ENCODE data around the gene PLCL2.

Gene PLCL2

DNA sequence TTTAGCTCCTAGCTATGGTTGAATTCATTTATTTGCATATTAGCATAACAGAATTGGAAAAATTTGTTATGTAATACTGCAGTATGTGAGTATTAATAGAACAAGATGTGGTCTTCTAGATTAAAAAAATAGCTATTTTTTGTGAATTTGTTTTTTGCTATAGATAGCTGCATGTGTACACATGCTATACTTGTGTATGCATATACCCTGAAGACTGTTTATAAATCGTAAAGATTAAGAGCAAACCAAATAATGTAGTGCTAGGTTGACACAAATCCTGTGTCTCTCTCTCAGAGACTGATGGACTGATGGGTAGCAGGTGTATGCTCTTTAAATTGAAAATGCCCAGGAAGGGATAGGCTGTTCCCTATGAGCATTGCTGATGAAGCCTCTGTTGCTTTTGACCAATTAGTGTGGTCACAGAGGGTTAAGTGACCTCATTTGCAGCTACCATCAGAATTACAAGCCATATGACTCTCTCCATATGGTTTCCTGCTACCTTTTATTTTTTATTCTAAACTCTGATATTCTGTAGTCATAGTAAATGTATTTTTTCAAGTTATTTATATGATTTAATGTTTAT, 9.0 kb downstream of the PLCL2 start:
- DNase-seq (ENCODE audit: low read depth in 3 of 3) = no peak

DNA sequence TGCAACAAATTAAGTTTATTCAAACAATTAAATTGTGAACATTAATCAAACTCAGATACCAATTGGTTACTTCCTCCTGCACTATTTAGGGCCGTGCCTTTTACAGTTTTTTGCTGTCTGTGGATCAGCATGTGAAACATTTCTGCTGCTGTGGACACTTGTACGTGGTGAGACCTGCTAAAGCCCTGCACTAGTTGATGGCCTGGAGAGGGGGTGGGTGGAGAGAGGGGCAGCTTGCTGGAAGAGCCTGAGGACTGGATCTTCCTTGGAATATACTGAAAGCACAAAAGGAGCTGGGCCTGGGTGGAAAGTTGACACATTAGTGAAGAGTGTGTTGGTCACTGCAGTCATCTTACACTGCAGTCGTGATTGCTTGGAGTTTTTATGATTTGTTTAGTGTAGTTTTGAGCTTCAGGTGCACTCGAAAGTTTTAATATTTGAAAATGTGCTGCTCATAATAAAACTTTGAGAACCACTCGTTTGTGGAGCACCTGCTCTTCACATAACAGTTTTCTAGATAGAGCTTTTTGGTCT, 11.4 kb downstream of the PLCL2 start:
- DNase-seq (ENCODE audit: low read depth in 3 of 3) = no peak

DNA sequence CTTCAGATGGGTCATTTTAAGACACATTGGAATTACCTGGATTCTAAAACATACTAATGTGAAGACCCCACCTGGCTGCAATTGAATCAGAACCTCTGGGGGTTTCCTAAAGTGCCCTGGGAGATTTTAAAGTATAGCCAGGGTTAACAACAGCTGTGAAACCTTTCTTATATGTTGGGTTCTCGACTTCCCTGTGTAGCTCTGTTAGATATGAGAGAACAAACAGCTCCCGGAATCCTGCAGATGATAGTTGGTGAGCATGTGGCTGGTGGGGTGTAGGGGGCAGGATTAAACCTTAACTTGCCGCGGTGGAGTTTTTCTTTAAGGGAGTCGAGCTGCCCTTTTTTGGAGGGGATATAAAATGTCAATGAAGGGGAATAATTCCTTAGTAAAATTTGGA, 12.1 kb downstream of the PLCL2 start:
- DNase-seq (ENCODE audit: low read depth in 3 of 3) = no peak

DNA sequence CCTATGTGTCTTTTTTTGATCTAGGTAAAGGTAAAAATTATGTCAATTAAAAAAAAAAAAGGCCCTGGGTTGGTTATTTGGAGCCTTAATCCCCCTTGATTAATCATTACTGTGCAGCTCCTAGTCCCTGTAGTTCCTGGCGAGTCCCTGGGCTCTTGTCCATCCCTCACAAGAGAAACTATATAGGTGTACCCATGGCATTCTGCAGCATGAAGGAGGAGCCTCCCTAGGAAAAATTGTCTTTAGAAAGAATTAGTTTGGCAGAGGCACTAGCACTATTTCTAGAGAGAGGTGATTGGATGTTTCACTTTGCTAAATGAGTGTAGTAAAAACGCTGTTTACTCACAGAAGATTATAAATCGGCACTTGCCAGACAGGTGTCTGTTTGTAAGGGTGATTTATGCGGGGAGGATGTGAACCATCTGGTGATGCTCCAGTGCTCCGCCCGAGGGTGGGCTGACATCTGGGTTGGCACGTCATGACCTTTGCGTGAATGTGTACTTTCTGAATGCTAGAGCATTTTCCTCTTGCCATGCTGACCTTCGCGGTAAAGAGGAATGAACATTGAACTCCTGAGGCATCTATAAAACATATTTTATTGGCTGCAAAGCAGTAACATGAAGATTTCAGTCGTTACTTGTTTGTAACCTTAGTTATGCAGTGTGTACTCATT, 12.6 kb downstream of the PLCL2 start:
- DNase-seq (ENCODE audit: low read depth in 3 of 3) = no peak

DNA sequence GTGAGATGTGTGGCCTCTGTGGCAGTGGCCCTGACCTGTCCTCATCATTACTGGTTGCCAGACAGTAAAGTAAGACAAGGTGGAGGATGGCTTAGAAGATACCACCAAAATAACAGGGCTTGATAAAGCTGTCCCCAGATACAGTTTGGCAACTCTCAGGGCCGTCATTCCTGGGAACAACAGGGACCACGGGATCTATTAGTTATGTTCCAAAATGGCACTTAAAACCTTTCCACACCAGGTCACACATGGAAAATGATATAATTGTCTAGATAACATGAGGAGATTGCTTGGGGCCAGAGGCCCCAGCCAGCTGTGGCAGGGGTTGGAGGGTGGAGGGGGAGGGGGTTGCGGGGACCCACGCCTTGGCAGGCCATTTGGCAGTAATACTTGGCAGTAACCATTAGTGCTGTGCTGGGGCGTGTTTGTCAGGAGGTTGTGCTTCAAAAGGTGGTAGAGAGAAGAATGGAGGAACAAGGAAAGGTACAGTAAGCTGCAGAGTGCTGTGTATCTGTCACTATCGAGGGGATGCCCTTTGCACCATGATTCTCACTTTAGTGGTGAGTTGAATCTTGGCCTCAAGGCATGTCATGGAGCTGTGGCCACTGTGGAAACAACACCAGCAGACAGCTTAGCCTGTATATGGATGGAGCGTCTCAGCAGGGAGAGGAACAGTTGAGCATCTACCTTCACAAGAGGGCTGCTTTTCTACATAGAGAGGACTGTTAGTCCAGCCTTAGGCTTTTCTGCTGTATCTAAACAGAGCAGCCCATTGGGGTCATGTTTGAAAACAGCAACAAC, 14.0 kb downstream of the PLCL2 start:
- no peak for DNase-seq (ENCODE audit: low read depth in 3 of 3)

DNA sequence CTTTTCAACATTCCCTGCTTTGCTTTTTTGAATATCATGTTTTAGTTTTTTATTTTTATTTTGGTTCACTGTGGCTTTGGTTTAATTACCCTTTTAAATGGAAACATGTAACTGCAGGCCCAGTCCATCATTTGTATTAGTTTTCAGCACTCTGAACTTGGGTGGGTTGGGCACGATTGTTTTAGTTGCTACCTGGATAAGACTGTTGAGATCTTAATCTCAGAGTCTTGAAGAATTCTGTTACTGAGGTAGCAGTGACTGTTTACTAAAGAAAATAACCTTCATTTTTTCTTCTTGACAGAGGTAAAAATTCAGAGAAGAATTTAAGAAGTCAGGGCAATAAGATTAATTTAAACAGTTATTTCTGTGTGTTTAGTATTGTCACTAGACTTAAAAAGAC, 15.2 kb downstream of the PLCL2 start:
- DNase-seq (ENCODE audit: low read depth in 3 of 3) = no peak

DNA sequence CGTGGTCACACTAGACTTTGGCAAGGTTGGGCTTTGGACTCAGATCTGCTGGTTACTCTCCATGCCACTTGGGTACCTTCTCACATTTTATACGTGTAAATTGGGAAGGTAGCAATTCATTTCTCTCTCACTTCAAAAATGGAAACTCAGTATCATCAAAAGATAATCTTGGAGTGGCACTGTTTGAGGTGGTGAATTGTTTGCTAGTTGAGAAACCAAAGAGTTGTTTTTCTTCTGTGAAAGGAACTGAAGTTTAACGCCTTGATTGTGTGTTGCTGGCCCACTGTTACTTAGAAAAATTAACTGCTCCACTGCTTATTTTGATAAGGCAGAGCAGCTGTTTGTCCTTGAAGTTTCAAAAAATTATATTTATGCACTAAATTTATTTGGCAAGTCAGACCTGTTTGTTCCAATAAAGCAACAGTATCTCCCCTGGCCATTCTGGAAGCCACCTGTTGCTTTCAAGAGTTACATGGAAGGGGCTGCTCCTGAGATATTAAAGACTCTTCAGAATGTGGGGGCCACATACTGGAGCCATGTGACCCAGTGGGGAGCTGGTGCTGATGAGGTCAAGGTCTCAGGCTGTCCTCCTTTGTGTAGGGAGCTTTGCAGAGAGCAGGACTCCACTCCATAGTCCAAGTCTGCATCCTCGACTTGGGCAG, 16.2 kb downstream of the PLCL2 start:
- DNase-seq (ENCODE audit: low read depth in 3 of 3) = no peak

DNA sequence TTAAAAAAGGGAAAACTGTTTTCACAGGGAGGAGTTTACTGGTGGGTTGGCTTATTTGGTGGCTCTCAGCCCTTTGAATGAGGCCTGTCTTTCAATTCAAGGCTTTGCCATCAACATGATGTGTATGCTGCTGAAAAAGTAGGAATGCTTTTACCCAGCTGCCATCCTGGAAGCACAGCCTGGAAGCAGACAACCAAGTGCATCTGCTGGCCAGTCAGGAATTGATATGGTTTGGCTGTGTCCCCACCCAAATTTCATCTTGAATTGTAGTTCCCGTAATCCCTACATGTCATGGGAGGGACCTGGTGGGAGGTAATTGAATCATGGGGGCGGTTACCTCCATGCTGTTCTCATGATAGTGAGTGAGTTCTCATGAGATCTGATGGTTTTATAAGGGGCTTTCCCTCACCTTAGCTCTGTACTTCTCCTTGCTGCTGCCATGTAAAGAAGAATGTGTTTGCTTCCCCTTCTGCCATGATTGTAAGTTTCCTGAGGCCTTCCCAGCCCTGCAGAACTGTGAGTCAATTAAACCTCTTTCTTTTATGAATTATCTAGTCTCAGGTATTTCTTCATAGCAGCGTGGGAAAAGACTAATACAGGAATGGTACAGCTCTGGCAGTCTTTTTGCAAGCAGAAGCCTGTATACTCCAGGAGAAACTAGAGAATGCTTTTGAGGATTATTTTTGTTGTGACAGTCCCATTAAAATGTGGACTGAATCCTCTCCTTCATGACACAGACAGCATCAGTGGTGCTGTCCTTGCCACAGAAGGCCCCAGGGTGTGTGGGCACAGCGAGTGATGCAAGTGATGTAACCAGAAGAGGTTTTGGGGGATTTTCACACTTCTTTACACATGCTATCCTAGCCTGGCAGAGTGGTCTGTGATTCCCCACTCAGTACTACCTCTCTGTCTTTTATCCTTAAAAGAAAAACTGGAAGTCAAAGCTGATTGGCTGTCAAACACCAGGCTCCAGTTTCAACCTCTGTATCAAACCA, 20.0 kb downstream of the PLCL2 start:
- no peak for DNase-seq (ENCODE audit: low read depth in 3 of 3)

DNA sequence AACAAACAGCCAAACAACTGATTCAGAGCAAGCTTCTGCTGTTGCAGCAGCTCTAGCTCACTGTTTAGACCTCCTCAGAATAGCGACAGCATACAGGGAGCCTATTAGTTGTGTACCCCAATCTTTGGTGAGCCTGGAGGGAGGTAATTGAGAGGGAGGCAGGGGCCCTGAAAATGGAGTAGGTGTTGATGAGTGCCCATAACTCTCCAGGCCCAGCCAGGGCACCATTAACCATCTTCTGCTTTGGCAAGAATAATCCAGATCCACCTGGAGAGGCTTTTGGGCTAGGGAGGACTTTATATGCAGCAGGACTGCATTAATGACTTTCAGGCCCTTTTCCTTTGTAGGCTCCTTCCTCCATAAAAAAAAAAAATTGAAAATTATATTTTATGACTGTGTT, 20.9 kb downstream of the PLCL2 start:
- no peak for DNase-seq (ENCODE audit: low read depth in 3 of 3)

DNA sequence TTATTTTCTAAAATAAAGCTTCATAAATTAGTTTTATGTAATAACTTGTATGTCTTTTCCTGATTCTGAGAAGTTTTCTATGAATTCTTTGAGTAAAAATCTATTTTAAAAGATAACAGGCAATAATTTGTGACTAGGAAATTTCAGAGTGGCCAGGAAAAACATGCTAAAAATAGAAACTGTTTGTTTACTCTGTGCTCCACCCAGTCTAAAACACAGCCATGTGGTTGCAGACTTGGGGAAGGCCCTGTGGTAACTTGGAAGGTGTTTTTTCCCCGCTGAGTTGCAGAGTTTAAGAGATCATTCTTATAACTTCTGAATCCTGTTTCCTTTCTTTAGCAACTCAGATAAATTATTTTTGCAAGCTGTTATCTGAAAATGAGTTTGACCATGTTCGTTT, 21.9 kb downstream of the PLCL2 start:
- no peak for DNase-seq (ENCODE audit: low read depth in 3 of 3)

DNA sequence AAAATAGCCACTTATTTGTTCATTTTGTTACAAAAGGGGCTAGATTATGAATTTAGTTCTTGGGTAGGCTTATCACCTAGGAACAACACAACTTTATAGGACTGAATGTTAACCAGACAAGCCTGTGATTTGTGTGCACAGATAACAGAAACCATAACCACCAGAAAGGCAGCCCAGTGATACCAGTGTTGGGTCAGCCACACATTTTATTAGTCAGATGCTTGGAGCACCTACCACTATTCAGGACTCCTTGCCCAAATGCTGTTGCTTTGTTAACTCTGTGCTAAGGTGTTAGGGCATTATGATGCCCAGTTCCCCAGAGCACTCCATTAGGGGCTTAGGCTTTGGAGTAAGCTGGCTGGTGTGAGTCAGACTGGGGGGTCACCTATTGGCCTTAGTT, 22.5 kb downstream of the PLCL2 start:
- no peak for DNase-seq (ENCODE audit: low read depth in 3 of 3)

DNA sequence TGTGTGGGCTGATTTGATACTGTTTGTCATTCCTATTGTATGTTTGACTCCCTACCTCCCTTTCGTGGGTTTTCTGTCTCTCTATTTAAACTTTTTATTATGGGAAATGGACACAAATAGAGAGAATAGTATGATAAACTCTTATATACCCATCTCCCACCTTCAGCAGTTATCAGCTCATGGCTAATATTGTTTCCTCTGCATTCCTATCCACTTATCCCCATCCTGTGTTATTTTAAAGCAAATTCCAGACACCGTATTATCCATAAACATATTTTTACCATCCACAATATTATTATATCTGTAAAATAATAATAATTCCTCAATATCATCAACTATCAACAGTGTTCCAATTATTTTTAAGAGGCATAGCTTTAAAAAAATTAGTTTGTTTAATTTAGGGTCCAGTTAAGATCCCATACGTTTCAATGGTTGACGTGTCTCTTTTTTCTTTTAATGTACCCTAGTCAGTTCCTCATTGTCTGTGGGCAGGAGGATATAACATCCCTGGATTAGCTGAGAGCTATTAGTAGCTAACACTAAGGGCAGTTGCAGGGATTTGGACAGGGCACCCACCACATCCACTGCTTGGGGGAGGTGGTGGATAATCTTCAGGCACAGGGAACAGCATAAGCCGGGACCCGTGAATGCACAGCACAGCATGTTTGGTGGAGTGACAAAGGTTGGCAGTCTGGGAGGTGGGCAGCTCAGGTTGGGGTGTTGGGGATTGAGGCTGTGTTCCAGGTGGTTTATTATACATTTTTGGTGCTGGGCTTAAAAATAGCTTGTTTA, 23.5 kb downstream of the PLCL2 start:
- DNase-seq (ENCODE audit: low read depth in 3 of 3) = no peak

DNA sequence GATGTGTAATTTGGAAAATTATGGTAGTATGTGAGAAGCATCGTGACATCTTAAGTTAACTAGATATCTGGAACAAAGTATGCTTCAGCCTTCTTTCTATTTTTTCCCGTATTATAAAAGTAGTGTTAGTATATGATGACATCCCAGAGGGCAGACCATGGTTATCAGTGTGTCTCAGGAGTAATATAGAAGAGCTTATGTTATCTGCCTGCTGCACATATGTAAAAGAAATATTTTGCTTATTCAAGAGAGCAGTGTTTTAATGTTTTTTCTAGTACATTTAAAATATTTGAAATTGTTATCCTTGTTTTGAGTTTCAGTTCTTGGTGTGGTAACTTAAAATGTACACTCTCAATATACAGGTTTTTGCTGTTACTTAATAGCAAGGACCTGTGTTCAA, 24.1 kb downstream of the PLCL2 start:
- no peak for DNase-seq (ENCODE audit: low read depth in 3 of 3)

DNA sequence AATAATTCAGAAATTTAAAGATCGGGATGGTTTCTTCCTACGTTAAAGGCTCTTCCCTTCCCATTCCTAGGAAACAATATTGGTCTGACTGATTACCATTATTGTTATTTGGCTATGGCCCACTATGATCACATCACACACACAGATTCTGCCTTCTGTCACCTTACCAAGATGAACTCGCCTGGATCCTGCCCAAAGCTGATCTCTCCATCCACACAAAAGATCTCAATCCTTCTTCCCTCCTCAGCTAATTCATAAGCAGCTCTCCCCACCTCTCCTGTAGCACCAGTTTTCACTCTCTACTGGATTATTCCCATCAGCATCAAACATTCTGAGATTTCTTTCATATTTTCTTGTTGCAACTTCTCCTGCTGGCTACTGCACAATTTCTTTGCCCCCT, 25.0 kb downstream of the PLCL2 start:
- no peak for DNase-seq (ENCODE audit: low read depth in 3 of 3)

DNA sequence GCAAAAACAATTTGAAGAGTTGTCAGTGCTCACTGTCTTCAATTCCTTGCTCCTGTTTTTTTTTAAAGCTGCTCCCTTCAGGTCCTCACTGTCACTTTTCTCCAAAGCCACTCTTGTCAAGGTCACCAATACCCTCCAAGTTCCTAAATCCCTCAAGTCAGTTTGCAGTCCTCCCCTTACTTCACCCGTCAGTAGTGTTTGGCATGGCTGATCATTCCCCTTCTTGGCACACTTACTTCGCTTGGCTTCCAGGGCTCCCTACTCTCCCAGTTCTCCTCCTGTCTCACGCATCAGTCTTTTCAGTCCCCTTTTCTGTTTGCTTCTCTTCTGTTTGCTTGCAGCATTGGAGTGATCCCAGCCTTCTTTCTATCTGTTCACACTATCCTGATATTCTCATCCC, 25.5 kb downstream of the PLCL2 start:
- no peak for DNase-seq (ENCODE audit: low read depth in 3 of 3)

DNA sequence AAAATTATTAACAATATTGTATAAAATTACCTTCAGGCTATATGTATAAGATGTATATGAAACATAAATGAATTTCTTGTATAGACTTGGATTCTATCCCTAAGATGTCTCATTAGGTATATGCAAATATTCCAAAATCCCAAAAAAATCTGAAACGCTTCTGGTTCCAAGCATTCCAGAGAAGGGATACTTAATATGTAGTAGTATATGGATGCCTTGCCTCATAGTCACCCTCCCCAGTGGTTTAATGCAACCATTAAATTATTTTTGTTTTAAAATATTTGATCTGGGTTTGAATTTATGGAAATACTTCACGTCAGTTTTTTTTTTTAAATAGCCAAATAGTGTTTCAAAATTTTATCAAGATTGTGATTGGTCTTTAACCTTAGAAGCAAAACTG, 27.2 kb downstream of the PLCL2 start:
- DNase-seq (ENCODE audit: low read depth in 3 of 3) = no peak

DNA sequence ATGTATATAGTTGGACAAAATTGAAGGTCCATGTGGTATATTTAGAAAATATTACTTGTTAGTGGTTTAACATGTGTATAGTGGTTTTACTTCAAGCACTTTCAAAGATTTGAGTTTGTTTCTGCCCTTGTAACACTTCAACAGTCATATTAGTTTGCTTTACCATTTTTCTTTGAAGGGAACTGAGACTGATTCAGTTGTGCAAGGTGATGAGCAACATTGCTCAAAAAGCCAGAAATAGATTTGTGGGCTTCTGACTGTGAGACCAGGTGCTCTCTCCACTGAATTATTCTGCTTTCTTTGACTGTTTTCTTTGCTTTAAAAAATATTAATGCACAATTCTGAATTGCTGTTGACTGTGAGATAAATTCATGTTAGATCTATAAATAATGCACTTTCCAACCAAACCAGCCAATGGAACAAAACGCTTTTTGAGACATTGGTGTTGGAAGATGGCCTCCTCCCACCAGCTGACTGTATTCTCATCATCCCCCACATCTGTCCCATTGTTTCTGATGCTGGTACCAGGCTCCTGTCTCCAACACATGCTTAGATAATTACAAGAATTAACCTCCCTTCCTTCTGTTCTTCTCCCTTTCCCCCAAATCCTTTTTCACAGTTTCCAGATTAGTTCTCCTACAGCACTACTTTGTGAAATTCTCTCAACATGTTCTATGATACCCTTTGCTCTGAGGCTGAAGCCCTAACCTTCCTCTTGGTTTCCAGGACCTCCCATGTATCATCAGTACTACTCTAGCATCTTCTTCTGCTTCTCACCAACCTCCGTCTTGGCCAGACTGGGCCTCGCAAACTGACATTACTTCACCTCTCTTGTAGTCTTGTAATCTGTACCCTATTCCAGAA, 27.9 kb downstream of the PLCL2 start:
- no peak for DNase-seq (ENCODE audit: low read depth in 3 of 3)

DNA sequence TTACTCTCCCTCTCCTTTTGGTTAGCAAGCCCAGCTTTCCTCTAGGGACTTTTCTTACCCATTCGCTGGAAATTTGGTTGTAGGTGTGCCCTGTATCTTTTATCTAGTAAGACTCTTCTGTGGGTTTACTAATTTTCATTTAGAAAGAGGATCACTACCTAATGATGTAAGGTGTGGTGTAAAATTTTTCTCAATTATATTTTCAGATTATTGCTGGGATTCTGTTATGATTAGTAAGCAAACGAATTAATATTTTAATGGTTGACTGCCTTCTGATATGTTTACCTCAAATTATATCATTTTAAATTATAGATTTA, 28.5 kb downstream of the PLCL2 start:
- no peak for DNase-seq (ENCODE audit: low read depth in 3 of 3)

DNA sequence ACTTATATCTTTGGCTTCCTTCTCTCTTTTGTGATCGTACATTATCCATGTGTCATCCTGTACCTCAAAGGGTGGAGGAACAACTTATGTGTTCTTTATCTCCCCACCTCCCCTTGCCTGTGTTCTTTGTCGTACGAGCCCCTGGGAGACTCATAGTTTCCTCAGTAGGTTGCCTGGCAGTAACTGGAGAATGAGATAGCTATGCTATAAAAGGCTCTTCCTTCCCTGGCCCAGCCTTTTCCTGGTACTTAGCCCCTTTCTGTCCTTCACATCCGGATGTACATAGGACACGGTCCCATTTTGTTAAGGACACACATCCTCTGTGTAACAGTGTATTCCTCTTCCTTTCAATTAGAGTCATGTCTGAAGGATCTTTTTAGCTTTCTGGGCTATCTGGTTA, 32.1 kb downstream of the PLCL2 start:
- no peak for DNase-seq (ENCODE audit: low read depth in 3 of 3)

All from stimulated activated CD4-positive, alpha-beta T cell treated with anti-CD3 and anti-CD28 coated beads, TNF-alpha, amount 100 ng/mL, for 4 hours (primary cell).